Activated B cell treated with CpG ODN at 0.5 μM for 24 hours (primary cell): ENCODE data around the gene MPPED1. TPM values are rescaled to one million over a fixed set of nuclear protein-coding genes. Genes with fewer than 3 reads are reported as not detected.

Experiments used
- ATAC-seq: fragments of 200-7000 bp; cut with Tn5 transposase; one replicate; pipeline ENCODE4 v1.10.0; 2021; ENCODE audit warnings: low read depth, mild to moderate bottlenecking, moderate library complexity
- CTCF ChIA-PET: fragments of 350-600 bp; sonication (Branson Sonifier 250); formaldehyde crosslinking; loops from one replicate; lab custom pipeline; 2021; ENCODE audit warnings: antibody characterized with exemption; lab: Charles Lee
- POLR2A ChIA-PET: fragments of 350-600 bp; sonication (Branson Sonifier 250); formaldehyde crosslinking; loops from one replicate; lab custom pipeline; 2021; ENCODE audit warnings: antibody characterized with exemption; lab: Charles Lee
- DNase-seq: peaks from one replicate; pipeline ENCODE4 v3.0.0; 2022
- H3K27ac Mint-ChIP-seq: one replicate; pipeline ENCODE4 v1.8.0; 2020; ENCODE audit warnings: mixed read lengths
- H3K27me3 Mint-ChIP-seq: one replicate; pipeline ENCODE4 v1.8.0; 2021; ENCODE audit warnings: mixed read lengths
- H3K36me3 Mint-ChIP-seq: one replicate; pipeline ENCODE4 v1.8.0; 2021; ENCODE audit warnings: low read depth, mixed read lengths
- H3K4me1 Mint-ChIP-seq: one replicate; pipeline ENCODE4 v1.8.0; 2021; ENCODE audit warnings: mixed read lengths
- H3K4me3 Mint-ChIP-seq: one replicate; pipeline ENCODE4 v1.8.0; 2020; ENCODE audit warnings: mild to moderate bottlenecking, mixed read lengths
- H3K9me3 Mint-ChIP-seq: one replicate; pipeline ENCODE4 v1.8.0; 2020; ENCODE audit warnings: mixed read lengths
- CTCF ChIP-seq: fragments of 200-600 bp; IDR thresholded peaks from one replicate; pipeline ENCODE4 v1.8.0; 2022; ENCODE audit warnings: antibody characterized with exemption, mild to moderate bottlenecking
- intact Hi-C: fragments of 100-400 bp; cut with micrococcal nuclease; formaldehyde crosslinking; loops from one replicate; pipeline ENCODE4 v1.15.1; 2024
- total RNA-seq: library from RNA; stranded (reverse); gene quantifications from 2 replicates; pipeline ENCODE4 v1.2.3, GENCODE V29; 2022

MPPED1 gene
- total RNA-seq, 1 donor from 2014 or later: not detected

GRCh38 chr22:43534916-43535315 lies 123.1 kb downstream of the MPPED1 start:
- no peak for TF ChIP-seq CTCF
- POLR2A ChIA-PET: no interaction called here
- ATAC-seq: no peak
- H3K36me3 Mint-ChIP-seq: no peaks in the 10 kb centered on the region
- CTCF ChIA-PET: no interaction called here
- intact Hi-C loops: no loop called here
- no peaks in the 10 kb centered on the region for H3K4me1 Mint-ChIP-seq
- H3K27me3 Mint-ChIP-seq: peaks cover 9% of the 10 kb centered on the region
- no peak overlapping the region for H3K4me3 Mint-ChIP-seq
- H3K9me3 Mint-ChIP-seq: no peaks in the 10 kb centered on the region
- DNase-seq: no peak
- H3K27ac Mint-ChIP-seq: no peak overlapping the region

- POLR2A ChIA-PET: no interaction called here
- no peak overlapping the region for H3K27ac Mint-ChIP-seq
- TF ChIP-seq CTCF: no peak
- no peak overlapping the region for H3K4me3 Mint-ChIP-seq
- intact Hi-C loops: no loop called here
- H3K27me3 Mint-ChIP-seq: peaks cover 9% of the 10 kb centered on the region
- DNase-seq (no peak), ATAC-seq (no peak)
- H3K9me3 Mint-ChIP-seq: no peaks in the 10 kb centered on the region
- no peaks in the 10 kb centered on the region for H3K36me3 Mint-ChIP-seq
- CTCF ChIA-PET: no interaction called here
- H3K4me1 Mint-ChIP-seq: no peaks in the 10 kb centered on the region
Observed at GRCh38 chr22:43535336-43535735, 123.5 kb downstream of the MPPED1 start.

GRCh38 chr22:43535741-43536140 lies 123.9 kb downstream of the MPPED1 start:
- ATAC-seq: no peak
- ChIA-PET POLR2A (no interaction called here), CTCF (no interaction called here)
- DNase-seq: no peak
- H3K27ac Mint-ChIP-seq: no peak overlapping the region
- no peaks in the 10 kb centered on the region for H3K4me1 Mint-ChIP-seq
- intact Hi-C loops: no loop called here
- H3K36me3 Mint-ChIP-seq: no peaks in the 10 kb centered on the region
- TF ChIP-seq CTCF: no peak
- no peaks in the 10 kb centered on the region for H3K9me3 Mint-ChIP-seq
- H3K27me3 Mint-ChIP-seq: peaks cover 9% of the 10 kb centered on the region
- no peak overlapping the region for H3K4me3 Mint-ChIP-seq

- Mint-ChIP-seq H3K27me3 (peaks cover 15% of the 10 kb centered on the region), H3K4me3 (no peak overlapping the region), H3K9me3 (no peaks in the 10 kb centered on the region), H3K4me1 (no peaks in the 10 kb centered on the region), H3K27ac (no peak overlapping the region), H3K36me3 (no peaks in the 10 kb centered on the region)
- no peak for DNase-seq
- ATAC-seq: no peak
- no peak for TF ChIP-seq CTCF
- ChIA-PET CTCF (no interaction called here), POLR2A (no interaction called here)
- intact Hi-C loops: no loop called here
Observed at GRCh38 chr22:43537019-43537585, 125.3 kb downstream of the MPPED1 start.

- H3K4me3 Mint-ChIP-seq: no peak overlapping the region
- H3K36me3 Mint-ChIP-seq: no peaks in the 10 kb centered on the region
- ChIA-PET CTCF (no interaction called here), POLR2A (no interaction called here)
- no peaks in the 10 kb centered on the region for H3K9me3 Mint-ChIP-seq
- no peak overlapping the region for H3K27ac Mint-ChIP-seq
- no peak for ATAC-seq
- no peaks in the 10 kb centered on the region for H3K4me1 Mint-ChIP-seq
- DNase-seq: no peak
- TF ChIP-seq CTCF: no peak
- peaks cover 21% of the 10 kb centered on the region for H3K27me3 Mint-ChIP-seq
- intact Hi-C loops: no loop called here
Observed at GRCh38 chr22:43539572-43540528, 128.0 kb downstream of the MPPED1 start.
